OCI-LY3 (cell line): Measurements from ENCODE around the gene ARHGAP26.

Source experiments
- H2AFZ ChIP-seq: fragments of 200-600, 300-600 bp; shearing (Covaris generic); 2 replicates; pipeline ENCODE4 v1.6.0; 2014; ENCODE audit warnings: antibody characterized with exemption, low read depth, low read length
- H3K27ac ChIP-seq: fragments of 200-600, 300-600 bp; sonication (generic); 2 replicates; pipeline ENCODE4 v1.5.1; 2014; ENCODE audit warnings: mild to moderate bottlenecking, low read length, moderate library complexity, mixed read lengths
- H3K27me3 ChIP-seq: fragments of 200-600, 300-600 bp; sonication (generic); 2 replicates; pipeline ENCODE4 v1.6.1; 2014; ENCODE audit warnings: low read depth, low read length, mixed read lengths
- H3K36me3 ChIP-seq: fragments of 200-600, 300-600 bp; sonication (generic); replicated peaks from 2 replicates; pipeline ENCODE3; 2014; ENCODE audit warnings: low read depth, low read length, mixed read lengths
- H3K4me1 ChIP-seq: fragments of 300-600, 200-600 bp; sonication (generic); 2 replicates; pipeline ENCODE4 v1.6.1; 2014; ENCODE audit warnings: low read length, mixed read lengths
- H3K4me2 ChIP-seq: fragments of 200-600, 300-600 bp; sonication (generic); 2 replicates; pipeline ENCODE4 v1.6.1; 2014; ENCODE audit warnings: low read length, mixed read lengths
- H3K4me3 ChIP-seq: fragments of 300-600, 200-600 bp; sonication (generic); 2 replicates; pipeline ENCODE4 v1.5.1; 2014; ENCODE audit warnings: antibody characterized with exemption, mild to moderate bottlenecking, low read length, moderate library complexity
- H3K79me2 ChIP-seq: fragments of 300-600, 200-600 bp; shearing (Covaris generic); 2 replicates; pipeline ENCODE4 v1.6.1; 2014; ENCODE audit warnings: mild to moderate bottlenecking, low read length, mixed read lengths
- H3K9ac ChIP-seq: fragments of 300-600, 200-600 bp; shearing (Covaris generic); 2 replicates; pipeline ENCODE4 v1.6.0; 2014; ENCODE audit warnings: mild to moderate bottlenecking, low read length, moderate library complexity
- H3K9me3 ChIP-seq: fragments of 200-600, 300-600 bp; shearing (Covaris generic); 2 replicates; pipeline ENCODE4 v1.6.1; 2014; ENCODE audit warnings: low read length, mixed read lengths; ENCODE audit not compliant: insufficient read depth
- H4K20me1 ChIP-seq: fragments of 200-600, 300-600 bp; sonication (generic); 2 replicates; pipeline ENCODE4 v1.6.1; 2016; ENCODE audit warnings: low read length, mixed read lengths; ENCODE audit not compliant: insufficient read depth
- EZH2phosphoT487 ChIP-seq: fragments of 200-600 bp; shearing (Covaris generic); IDR thresholded peaks from 2 replicates; pipeline ENCODE4 v1.6.1; 2018; ENCODE audit warnings: antibody characterized with exemption, mixed run types, low read depth
- TF ChIP-seq, protein P1 (sequence below): fragments of 200-600, 300-600 bp; sonication (generic); IDR thresholded peaks from 2 replicates; pipeline ENCODE4 v1.5.1; 2014; ENCODE audit warnings: antibody characterized with exemption, low read length, low read depth

Gene ARHGAP26

DNA sequence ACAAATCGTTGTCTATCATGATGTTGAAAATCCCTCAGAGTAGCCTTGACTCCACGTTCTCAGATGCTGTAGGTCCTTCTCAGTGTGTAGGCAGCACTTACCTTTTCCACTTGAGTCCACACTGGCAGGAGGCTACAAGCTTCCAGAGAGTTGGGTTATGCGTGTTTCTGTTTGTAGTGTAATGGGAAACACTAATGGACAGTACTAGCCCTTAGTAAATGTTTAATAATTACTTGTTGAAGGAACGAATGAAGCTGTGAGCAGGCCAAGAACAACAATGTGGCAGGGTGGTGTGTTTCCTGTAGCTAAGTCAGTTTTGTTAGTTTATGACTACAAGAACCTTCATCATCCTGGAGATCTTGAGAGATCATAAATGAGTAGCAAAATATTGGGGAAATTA lies 83.5 kb downstream of the ARHGAP26 start:
- H3K79me2 ChIP-seq = no peaks in the 10 kb centered on the region
- no peak overlapping the region for H3K4me2 ChIP-seq
- H3K27me3 ChIP-seq = no peaks in the 10 kb centered on the region
- no peak overlapping the region for H2AFZ ChIP-seq
- H3K4me3 ChIP-seq = no peak overlapping the region
- no peak overlapping the region for H3K27ac ChIP-seq
- TF ChIP-seq EZH2phosphoT487 = no peak
- TF ChIP-seq, protein P1, sequence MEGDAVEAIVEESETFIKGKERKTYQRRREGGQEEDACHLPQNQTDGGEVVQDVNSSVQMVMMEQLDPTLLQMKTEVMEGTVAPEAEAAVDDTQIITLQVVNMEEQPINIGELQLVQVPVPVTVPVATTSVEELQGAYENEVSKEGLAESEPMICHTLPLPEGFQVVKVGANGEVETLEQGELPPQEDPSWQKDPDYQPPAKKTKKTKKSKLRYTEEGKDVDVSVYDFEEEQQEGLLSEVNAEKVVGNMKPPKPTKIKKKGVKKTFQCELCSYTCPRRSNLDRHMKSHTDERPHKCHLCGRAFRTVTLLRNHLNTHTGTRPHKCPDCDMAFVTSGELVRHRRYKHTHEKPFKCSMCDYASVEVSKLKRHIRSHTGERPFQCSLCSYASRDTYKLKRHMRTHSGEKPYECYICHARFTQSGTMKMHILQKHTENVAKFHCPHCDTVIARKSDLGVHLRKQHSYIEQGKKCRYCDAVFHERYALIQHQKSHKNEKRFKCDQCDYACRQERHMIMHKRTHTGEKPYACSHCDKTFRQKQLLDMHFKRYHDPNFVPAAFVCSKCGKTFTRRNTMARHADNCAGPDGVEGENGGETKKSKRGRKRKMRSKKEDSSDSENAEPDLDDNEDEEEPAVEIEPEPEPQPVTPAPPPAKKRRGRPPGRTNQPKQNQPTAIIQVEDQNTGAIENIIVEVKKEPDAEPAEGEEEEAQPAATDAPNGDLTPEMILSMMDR = no peak
- H3K9me3 ChIP-seq = no peaks in the 10 kb centered on the region
- H3K4me1 ChIP-seq = no peaks in the 10 kb centered on the region
- no peaks in the 10 kb centered on the region for H3K36me3 ChIP-seq
- no peaks in the 10 kb centered on the region for H4K20me1 ChIP-seq
- no peak overlapping the region for H3K9ac ChIP-seq

DNA sequence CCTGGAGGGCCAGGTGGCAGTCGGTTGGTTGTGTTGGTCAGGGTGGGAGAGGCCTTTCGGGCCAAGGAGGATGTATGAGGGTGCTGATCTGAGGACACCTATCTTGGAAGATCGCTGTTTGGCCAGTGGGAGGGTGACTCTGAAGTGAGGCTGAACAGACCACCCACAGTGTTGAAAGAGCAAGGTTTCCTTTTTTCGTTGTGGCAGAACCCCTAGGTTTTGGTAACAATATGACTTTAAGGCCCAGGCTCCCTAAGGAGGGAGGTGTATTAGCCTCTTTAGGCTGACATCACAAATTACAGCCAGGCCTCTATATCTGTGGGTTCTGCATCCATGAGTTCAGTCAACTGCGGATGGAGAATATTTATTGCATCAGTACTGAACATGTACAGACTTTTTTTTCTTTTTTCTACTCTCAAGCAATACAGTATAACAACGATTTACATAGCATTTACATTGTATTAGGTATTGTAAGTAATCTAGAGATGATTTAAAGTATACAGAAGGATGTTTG lies 86.1 kb downstream of the ARHGAP26 start:
- Histone ChIP-seq H3K36me3 (no peaks in the 10 kb centered on the region), H3K27me3 (no peaks in the 10 kb centered on the region), H3K4me1 (no peaks in the 10 kb centered on the region), H4K20me1 (no peaks in the 10 kb centered on the region), H3K79me2 (no peaks in the 10 kb centered on the region), H3K4me2 (no peak overlapping the region), H2AFZ (no peak overlapping the region), H3K9me3 (no peaks in the 10 kb centered on the region), H3K4me3 (no peak overlapping the region), H3K27ac (no peak overlapping the region), H3K9ac (no peak overlapping the region)
- TF ChIP-seq EZH2phosphoT487 = no peak
- TF ChIP-seq, protein P1 = no peak

DNA sequence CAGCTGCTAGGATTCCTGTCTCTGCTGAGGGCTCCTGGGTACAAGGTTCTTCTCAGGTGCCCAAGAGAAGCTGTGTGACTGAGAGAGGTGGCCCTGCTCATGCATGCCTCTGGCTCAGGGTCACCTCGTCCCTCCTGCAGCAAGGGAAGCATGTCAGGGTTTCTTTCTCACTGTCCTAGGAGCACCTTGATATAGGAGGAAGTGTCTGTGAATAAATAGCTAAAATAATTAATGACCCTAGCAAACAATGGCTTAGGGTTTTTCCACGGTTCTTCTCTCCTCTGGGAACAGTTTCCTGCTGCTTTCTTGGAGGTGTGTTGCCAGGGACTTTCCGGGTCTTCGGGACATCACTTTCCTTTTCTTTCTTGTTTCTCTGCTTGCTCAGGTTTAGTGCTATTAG lies 87.2 kb downstream of the ARHGAP26 start:
- Histone ChIP-seq H3K9ac (no peak overlapping the region), H3K79me2 (no peaks in the 10 kb centered on the region), H3K27ac (no peak overlapping the region), H3K9me3 (no peaks in the 10 kb centered on the region), H3K4me2 (no peak overlapping the region), H3K27me3 (no peaks in the 10 kb centered on the region), H3K4me3 (no peak overlapping the region), H3K4me1 (no peaks in the 10 kb centered on the region), H2AFZ (no peak overlapping the region), H4K20me1 (no peaks in the 10 kb centered on the region), H3K36me3 (no peaks in the 10 kb centered on the region)
- no peak for TF ChIP-seq EZH2phosphoT487
- TF ChIP-seq, protein P1 = no peak

DNA sequence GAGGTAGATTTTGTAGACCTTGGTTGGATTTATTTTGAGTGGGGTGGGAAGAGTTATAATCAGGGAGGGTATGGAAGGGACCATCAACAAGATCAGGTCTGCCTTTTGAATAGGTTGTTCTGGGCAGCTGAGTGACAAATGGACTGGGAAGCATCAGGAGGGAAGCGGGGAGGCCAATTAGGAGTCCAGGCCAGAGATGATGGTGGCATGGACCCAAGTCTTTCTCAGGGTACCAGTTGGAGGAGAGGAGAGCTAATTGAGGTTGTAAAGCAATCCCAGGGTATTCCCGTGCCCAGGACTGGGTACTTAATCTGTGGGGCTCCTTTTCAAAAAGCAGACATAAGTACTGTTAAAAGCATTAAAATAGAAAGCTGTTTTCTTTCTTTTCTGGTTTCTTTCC lies 88.9 kb downstream of the ARHGAP26 start:
- Histone ChIP-seq H3K36me3 (no peaks in the 10 kb centered on the region), H3K4me2 (no peak overlapping the region), H2AFZ (no peak overlapping the region), H4K20me1 (no peaks in the 10 kb centered on the region), H3K27me3 (no peaks in the 10 kb centered on the region), H3K4me3 (no peak overlapping the region), H3K27ac (no peak overlapping the region), H3K4me1 (no peaks in the 10 kb centered on the region), H3K9ac (no peak overlapping the region), H3K79me2 (no peaks in the 10 kb centered on the region), H3K9me3 (no peaks in the 10 kb centered on the region)
- TF ChIP-seq, protein P1 = no peak
- TF ChIP-seq EZH2phosphoT487 = no peak
